SK-N-MC (cell line): Measurements from ENCODE around the gene NKAPD1.
"Not testable (repeated sequence)": the region's sequence is repeated elsewhere in the genome, so short reads cannot be mapped to it uniquely, and the experiment has no call there.

Source experiments
- DNase-seq: peaks from one replicate; pipeline ENCODE4 v3.0.0-alpha.2; 2011; ENCODE audit warnings: low read depth, low spot score
- H3K27ac ChIP-seq: fragments of 200-600 bp; sonication (generic); 2 replicates; pipeline ENCODE4 v1.5.1; 2016; ENCODE audit warnings: mixed run types
- H3K36me3 ChIP-seq: fragments of 200-600 bp; sonication (generic); 2 replicates; pipeline ENCODE4 v1.6.1; 2017; ENCODE audit warnings: antibody characterized with exemption, low read length, mixed read lengths; ENCODE audit not compliant: insufficient read depth
- H3K4me3 ChIP-seq: fragments of 200-600 bp; sonication (generic); 2 replicates; pipeline ENCODE4 v1.5.1; 2016
- H3K9ac ChIP-seq: fragments of 200-600 bp; sonication (generic); 2 replicates; pipeline ENCODE4 v1.8.0; 2017; ENCODE audit warnings: mixed run types, mixed read lengths; ENCODE audit not compliant: insufficient read length
- H3K9me3 ChIP-seq: fragments of 200-600 bp; sonication (generic); 2 replicates; pipeline ENCODE4 v1.6.1; 2017; ENCODE audit warnings: low read depth, mild to moderate bottlenecking, antibody characterized with exemption, low read length, moderate library complexity, mixed read lengths
- EZH2 ChIP-seq: fragments of 200-600 bp; sonication (generic); IDR thresholded peaks from one replicate; pipeline ENCODE4 v1.6.1; 2017; ENCODE audit warnings: antibody characterized with exemption
- FOXP2 ChIP-seq: optimal IDR thresholded peaks from 2 replicates; pipeline ENCODE3; 2011; ENCODE audit warnings: mild to moderate bottlenecking, moderate library complexity; ENCODE audit not compliant: insufficient read depth; ENCODE audit errors: extremely low read length, control extremely low read depth
- POLR2AphosphoS5 ChIP-seq: IDR thresholded peaks from 2 replicates; pipeline ENCODE4 v1.6.1; 2012; ENCODE audit warnings: mild to moderate bottlenecking, low read depth, low read length, borderline replicate concordance

Gene NKAPD1, protein sequence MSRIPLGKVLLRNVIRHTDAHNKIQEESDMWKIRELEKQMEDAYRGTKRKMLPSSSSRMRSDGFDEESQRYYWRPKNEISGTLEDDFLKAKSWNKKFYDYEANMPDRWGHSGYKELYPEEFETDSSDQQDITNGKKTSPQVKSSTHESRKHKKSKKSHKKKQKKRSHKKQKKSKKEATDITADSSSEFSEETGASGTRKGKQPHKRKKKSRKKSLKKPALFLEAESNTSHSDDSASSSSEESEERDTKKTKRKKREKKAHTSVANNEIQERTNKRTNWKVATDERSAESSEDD

DNA sequence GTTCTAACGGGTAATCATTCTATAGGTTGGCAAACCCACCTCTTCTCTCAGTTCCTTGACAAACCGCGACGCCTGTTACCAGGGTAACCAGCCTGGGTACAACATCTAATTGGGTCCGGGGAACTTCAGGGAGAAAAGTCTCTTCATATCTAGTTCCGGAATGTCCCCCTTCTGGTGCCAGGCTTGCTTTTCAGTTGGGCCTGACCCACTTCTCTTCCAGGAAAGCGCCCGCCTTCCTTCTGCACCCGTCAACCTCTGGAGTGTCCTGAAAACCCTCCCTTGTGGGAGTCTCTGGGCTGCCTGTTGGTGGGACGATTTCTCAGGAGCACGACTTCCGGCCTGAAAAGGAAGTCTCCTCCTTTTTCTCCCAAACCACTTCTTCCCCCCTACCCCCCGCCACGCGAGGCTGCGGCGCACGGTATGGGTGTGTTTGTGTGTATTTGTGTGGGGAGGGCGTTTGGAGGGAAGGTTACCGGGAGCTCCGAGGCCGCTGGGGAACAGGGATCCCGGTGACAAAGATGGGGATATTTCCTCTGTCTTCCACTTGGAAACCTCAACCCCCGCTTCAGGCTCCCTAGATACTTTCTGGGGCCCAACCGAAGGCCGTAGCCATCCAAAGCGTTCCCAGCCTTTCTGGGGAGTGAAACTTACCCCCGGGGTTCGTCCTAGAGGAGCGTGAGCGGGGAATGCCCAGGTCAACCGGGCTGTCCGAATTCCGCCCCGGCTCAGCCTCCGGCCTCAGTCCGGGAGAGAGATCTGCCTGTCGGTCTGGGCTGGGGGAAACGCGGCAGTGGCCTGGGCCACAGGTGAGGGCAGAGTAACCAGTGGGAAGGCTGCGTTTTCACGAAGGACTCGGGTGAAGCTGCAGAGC is at the start of gene NKAPD1, which contains the start of gene PIH1D2:
TSS of gene NKAPD1 (plus strand) at position 359 of the 871 bp plus-strand sequence. CDS start 1,276 bp downstream, outside the sequence.
TSS of gene PIH1D2 (minus strand) at position 77 of the 871 bp plus-strand sequence. CDS start 843 bp downstream, outside the sequence.
- Histone ChIP-seq H3K9ac (peak within 1 kb of the TSS; percentile 88), H3K9me3 (no peaks in the 10 kb centered on the region), H3K36me3 (peaks cover 35% of the 10 kb centered on the region), H3K27ac (peak within 1 kb of the TSS; percentile 99), H3K4me3 (peak within 1 kb of the TSS; percentile 83)
- TF ChIP-seq FOXP2 (no peak), POLR2AphosphoS5 (peak; percentile 72; the same call in 1 of the 2 replicates)
- DNase-seq = peak; percentile 90

GRCh38 chr11:112024773-112025678 is 49.1 kb upstream of the NKAPD1 start, which contains the start of gene DLAT:
DLAT (plus strand) TSS chr11:112025408; CDS start chr11:112025473, 65 bp downstream.
- TF ChIP-seq POLR2AphosphoS5 (peak; percentile 94), FOXP2 (no peak)
- peak within 1 kb of the TSS; percentile 96 for H3K9ac ChIP-seq
- peak within 1 kb of the TSS; percentile 69 for H3K27ac ChIP-seq
- peak; percentile 28 for DNase-seq
- no peaks in the 10 kb centered on the region for H3K9me3 ChIP-seq
- peaks cover 22% of the 10 kb centered on the region for H3K36me3 ChIP-seq
- peak within 1 kb of the TSS; percentile 82 for H3K4me3 ChIP-seq

GRCh38 chr11:112025707-112026106 is 48.4 kb upstream of the NKAPD1 start:
- Histone ChIP-seq H3K4me3 (peak overlapping the region; percentile 82), H3K27ac (peak overlapping the region; percentile 69), H3K9ac (peak overlapping the region; percentile 96), H3K36me3 (peaks cover 29% of the 10 kb centered on the region), H3K9me3 (no peaks in the 10 kb centered on the region)
- no peak for DNase-seq
- no peak for TF ChIP-seq POLR2AphosphoS5
- no peak for TF ChIP-seq FOXP2
- TF ChIP-seq EZH2 = no peak

DNA sequence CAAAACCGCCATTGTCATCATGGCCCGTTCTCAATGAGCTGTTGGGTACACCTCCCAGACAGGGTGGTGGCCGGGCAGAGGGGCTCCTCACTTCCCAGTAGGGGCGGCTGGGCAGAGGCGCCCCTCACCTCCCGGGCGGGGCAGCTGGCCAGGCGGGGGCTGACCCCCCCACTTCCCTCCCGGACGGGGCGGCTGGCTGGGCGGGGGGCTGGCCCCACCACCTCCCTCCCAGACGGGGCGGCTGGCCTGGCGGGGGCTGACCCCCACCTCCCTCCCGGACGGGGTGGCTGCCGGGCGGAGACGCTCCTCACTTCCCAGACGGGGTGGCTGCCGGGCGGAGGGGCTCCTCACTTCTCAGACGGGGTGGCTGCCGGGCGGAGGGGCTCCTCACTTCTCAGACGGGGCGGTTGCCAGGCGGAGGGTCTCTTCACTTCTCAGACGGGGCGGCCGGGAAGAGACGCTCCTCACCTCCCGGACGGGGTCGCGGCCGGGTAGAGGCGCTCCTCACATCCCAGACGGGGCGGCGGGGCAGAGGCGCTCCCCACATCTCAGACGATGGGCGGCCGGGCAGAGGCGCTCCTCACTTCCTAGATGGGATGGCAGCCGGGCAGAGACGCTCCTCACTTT is 47.2 kb upstream of the NKAPD1 start:
- H3K9me3 ChIP-seq, H3K27ac ChIP-seq, H3K4me3 ChIP-seq, H3K9ac ChIP-seq, DNase-seq: not testable (repeated sequence)
- peaks cover 37% of the 10 kb centered on the region for H3K36me3 ChIP-seq

GRCh38 chr11:112029460-112029859 is 44.6 kb upstream of the NKAPD1 start:
- Histone ChIP-seq H3K9ac (no peak overlapping the region), H3K27ac (no peak overlapping the region), H3K9me3 (no peaks in the 10 kb centered on the region), H3K36me3 (peaks cover 54% of the 10 kb centered on the region), H3K4me3 (no peak overlapping the region)
- no peak for DNase-seq
- TF ChIP-seq EZH2 = no peak

DNA sequence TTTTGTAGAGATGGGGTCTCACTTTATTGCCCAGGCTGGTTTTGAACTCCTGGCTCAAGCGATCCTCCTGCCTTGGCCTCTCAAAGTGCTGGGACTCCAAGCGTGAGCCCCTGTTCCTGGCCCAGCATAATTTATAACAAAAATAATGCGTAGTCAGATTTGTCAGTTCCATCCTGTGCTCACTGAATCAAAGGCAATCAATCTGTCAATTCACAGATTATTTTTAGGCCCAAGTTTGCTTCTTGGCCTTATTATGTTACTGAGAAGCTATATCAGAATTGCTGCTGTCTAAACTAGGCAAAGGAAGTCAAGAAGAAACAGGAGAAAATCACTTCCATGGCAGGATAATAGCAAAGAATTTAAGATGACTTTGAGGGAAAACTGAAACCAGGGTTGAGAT is 40.2 kb upstream of the NKAPD1 start:
- DNase-seq = no peak
- Histone ChIP-seq H3K9me3 (no peaks in the 10 kb centered on the region), H3K27ac (no peak overlapping the region), H3K4me3 (no peak overlapping the region), H3K9ac (no peak overlapping the region), H3K36me3 (peaks cover 67% of the 10 kb centered on the region)
- TF ChIP-seq POLR2AphosphoS5 (no peak), EZH2 (no peak), FOXP2 (no peak)

DNA sequence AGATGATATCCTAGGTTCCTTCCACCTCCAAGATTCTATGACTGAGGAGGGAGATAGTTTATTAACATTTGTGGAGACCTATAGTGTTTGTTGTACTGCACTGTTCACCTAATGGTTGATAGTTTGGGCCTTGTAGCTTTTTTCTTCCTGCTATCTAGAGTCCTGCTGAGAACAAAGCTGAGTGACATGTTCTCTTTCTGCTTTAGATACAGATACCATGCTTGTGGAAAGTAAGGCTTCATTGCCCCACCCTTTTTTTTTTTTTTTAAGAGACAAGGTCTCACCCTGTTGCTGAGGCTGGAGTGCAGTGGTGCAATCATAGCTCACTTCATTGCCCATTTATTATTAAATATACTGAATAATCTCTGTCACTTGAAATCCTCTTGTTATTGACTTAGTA is 36.6 kb upstream of the NKAPD1 start:
- Histone ChIP-seq H3K27ac (no peak overlapping the region), H3K4me3 (no peak overlapping the region), H3K9ac (no peak overlapping the region), H3K36me3 (peaks cover 66% of the 10 kb centered on the region), H3K9me3 (no peaks in the 10 kb centered on the region)
- DNase-seq = no peak
- no peak for TF ChIP-seq FOXP2
- no peak for TF ChIP-seq POLR2AphosphoS5
- TF ChIP-seq EZH2 = no peak
